GM21360 (cell line): ENCODE data around the gene MARCHF7.
"Not testable (repeated sequence)": the region's sequence is repeated elsewhere in the genome, so short reads cannot be mapped to it uniquely, and the experiment has no call there.

ENCODE experiments used
- ATAC-seq: cut with Tn5 transposase; IDR thresholded peaks from one replicate; pipeline ENCODE4 v1.9.1; 2021; ENCODE audit warnings: mild to moderate bottlenecking, moderate library complexity; ENCODE audit not compliant: unreplicated experiment

MARCHF7 gene, protein sequence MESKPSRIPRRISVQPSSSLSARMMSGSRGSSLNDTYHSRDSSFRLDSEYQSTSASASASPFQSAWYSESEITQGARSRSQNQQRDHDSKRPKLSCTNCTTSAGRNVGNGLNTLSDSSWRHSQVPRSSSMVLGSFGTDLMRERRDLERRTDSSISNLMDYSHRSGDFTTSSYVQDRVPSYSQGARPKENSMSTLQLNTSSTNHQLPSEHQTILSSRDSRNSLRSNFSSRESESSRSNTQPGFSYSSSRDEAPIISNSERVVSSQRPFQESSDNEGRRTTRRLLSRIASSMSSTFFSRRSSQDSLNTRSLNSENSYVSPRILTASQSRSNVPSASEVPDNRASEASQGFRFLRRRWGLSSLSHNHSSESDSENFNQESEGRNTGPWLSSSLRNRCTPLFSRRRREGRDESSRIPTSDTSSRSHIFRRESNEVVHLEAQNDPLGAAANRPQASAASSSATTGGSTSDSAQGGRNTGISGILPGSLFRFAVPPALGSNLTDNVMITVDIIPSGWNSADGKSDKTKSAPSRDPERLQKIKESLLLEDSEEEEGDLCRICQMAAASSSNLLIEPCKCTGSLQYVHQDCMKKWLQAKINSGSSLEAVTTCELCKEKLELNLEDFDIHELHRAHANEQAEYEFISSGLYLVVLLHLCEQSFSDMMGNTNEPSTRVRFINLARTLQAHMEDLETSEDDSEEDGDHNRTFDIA

GRCh38 chr2:159712143-159712928 is at the start of gene MARCHF7:
TSS of gene MARCHF7 (plus strand) at chr2:159712506. CDS start at chr2:159729023, 16,517 bp downstream.
- peak; percentile 94 for ATAC-seq

GRCh38 chr2:159667423-159667822 is 44.9 kb upstream of the MARCHF7 start:
- not testable (repeated sequence) for ATAC-seq

DNA sequence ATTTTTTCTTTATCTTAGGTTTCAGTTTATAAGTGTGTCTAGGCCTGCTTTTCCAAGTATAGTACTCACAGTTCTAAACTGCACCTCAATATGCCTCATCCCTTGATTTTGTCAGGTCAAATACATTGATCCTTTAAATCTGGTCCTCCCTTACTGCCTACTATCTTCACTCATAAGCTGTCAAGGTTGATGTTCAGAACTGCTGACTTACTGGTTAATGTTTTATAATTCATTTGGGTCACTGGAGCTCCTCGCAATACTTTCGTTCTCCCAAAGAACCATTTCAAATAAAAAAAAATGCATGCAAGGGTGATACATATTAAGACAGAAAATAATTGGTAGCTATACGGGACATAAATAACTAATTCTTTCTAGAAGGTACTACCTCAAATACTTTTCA is 41.3 kb upstream of the MARCHF7 start:
- ATAC-seq, result no peak

GRCh38 chr2:159677654-159678053 is 34.7 kb upstream of the MARCHF7 start:
- no peak for ATAC-seq

DNA sequence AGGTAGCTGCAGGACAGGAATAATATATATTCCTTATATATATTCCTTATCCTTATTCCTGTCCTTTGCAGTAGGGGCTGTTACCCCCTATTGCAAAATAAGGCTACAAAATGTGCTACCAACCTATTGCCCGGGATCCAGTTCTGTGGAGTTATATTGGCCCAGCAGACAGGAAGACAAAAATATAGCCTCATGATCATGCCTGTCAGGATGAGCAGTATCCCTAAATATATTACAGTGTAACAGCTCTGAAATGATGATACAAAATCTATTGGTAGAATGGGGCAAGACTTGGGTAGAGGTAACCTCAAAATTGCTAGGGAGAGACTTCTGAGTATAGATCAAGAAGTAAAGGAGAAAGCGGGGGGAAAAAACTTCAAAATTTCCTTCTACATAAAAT is 31.6 kb upstream of the MARCHF7 start:
- ATAC-seq, result no peak

DNA sequence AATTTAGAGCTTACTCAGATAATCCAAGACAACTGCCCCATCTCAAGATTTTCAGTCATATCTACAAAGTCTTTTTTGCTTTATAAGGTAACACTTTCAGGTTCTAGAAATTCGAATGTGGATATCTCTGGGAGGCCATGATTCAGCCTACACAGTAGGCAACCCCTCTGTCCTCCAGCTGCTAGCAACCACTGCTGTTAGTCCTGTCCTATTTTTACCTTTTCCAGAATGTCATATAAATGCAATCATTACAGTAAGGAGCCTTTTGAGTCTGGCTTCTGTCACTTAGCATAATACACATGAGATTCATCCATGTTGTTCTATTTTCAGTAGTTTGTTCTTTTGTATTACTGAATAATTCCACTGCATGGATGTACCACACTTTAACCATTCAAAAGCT is 28.5 kb upstream of the MARCHF7 start:
- no peak for ATAC-seq

DNA sequence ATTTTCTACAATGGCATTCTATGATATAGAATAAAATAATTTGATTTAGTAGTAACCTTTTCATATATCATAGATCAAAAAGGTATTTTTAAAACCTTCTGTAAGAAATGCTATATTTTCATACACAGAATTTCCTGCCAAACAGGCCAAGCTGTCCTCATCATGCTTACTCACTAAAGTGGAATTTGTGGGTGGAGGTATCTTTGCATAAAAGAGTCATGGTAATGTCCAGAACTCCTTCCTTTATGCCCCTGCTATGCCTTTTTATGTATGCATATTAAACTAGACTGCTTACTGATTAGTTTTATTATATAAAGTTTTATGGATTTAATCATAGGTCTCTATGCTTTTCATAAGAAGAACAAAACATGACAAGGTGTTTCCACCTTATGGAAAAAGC is 27.5 kb upstream of the MARCHF7 start:
- no peak for ATAC-seq

DNA sequence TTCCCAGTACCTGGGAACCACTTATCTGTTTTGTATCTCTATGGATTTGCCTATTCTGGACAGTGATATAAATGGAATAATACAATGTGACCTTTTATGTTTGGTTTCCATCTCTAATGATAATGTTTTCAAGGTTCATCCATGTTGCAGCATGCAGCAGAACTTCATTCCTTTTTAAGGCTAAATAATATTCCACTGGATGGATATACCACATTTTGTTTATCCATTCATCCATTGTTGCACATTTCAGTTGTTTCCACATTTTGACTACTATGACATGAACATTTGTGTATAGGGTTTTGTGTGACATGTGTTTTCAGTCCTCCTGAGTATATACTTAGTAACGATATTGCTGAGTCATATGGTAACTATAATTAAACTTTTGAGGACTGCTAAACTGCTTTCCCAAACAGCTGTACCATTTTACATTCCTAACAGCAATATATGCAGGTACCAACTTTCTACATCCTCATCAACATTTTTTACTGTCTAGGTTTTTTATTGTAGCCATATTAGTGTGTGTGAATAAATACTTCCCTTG is 17.7 kb upstream of the MARCHF7 start:
- no peak for ATAC-seq

- no peak for ATAC-seq
Observed at GRCh38 chr2:159695795-159696448, 16.4 kb upstream of the MARCHF7 start.

GRCh38 chr2:159703491-159703890 is 8.8 kb upstream of the MARCHF7 start:
- ATAC-seq, result no peak

- ATAC-seq, result no peak
Observed at GRCh38 chr2:159706385-159706980, 5.8 kb upstream of the MARCHF7 start.

DNA sequence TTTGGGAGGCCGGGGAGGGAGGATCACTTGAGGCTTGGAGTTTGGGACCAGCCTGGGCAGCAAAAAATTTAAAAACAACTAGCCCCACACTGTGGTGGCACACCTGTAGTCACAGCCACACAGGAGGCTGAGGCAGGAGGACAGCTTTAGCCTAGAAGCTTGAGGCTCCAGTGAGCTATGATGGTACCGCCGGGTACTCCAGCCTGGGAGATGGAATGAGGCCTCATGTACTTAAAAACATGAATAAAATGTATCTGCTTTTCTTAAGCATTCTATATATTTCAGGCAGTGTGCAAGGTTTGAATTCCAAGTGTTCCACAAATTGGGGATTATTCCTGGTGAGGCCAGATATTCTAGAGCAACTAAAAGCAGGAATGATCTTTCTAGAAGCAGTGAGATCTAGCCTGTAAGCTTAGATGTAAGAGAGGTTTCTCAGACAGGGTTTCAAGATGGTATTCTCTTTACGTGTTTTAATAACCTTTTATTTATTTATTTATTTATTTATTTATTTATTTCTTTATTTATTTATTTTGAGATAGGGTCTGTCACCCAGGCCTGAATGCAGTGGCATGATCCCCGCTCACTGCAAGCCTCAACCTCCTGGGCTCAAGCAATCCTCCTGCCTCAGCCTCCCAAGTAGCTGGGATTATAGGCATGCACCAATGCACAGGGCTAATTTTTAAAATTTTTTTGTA is 4.1 kb upstream of the MARCHF7 start:
- ATAC-seq, result no peak

GRCh38 chr2:159710601-159711180 is 1.6 kb upstream of the MARCHF7 start:
- no peak for ATAC-seq

DNA sequence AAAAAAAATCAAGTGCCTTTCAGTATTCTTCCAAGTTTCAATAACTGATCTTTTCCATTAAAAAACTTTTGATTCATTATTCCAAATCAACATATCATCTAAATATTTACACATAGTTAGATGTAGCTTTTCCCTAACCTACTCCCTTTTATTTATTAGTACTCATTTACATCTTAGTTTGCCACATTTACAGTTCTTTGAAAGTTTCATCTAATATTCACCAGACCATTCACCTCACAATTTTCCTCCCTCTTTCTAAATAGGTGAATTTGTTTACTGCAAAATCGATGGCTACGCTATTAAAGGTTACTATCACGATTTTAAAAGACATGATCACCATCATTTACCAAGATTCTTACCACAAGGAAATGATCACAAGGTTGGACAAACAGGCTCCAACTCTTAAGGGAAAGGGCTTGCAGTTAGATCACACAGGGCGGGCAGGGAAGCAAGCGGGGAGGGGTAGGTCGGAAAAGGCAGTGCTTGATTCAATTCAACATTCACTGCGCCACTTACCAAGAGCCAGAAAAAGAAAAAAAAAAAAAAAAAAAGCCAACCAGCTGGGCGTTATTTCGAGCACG is 654 bp upstream of the MARCHF7 start:
- ATAC-seq, result no peak

- ATAC-seq, result no peak
Observed at GRCh38 chr2:159712929-159713420, 669 bp downstream of the MARCHF7 start.

GRCh38 chr2:159713631-159714246 is 1.4 kb downstream of the MARCHF7 start:
- no peak for ATAC-seq

DNA sequence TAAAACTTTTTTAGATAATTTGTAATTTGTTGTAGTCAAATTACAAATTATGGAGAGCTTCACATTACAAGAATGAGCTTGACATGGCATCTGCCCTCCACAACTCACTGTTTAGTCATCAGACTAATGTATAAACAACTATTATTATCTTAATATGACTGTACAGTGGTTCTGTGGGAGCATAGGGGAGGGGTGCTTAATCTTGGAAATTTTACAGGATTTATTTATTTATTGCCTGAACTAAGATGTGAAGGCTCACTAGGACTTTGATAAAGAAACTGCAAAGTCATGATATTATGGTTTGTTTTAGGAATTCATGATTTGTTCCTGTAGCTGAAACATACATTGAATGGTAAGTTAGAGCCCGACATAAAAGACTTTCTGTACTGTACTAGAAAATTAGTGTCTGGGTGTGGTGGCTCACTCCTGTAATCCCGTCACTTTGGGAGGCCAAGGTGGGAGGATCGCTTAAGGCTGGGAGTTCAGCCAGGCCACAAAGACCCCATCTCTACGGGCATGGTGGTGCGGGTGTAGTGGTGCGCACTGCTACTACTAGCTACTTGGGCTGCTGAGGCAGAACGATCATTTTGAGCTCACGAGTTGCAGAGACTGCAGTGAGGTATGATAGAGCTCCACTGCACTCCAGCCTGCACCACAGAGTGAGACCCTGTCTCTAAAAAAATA is 2.1 kb downstream of the MARCHF7 start:
- ATAC-seq, result no peak

GRCh38 chr2:159715451-159715850 is 3.1 kb downstream of the MARCHF7 start:
- ATAC-seq, result no peak
